ENCODE measurements around the gene OXSR1. TPM values are rescaled to one million over a fixed set of nuclear protein-coding genes. Genes with fewer than 3 reads are reported as not detected.

Gene OXSR1
- total and polyA plus RNA-seq, 2 of the 13 experiments (the other 11 are each of a cell fraction or from before 2014, with no cell fraction given), result 27.4 to 32.6 TPM

GRCh38 chr3:38133557-38134405 lies 31.6 kb upstream of the OXSR1 start (continued):
- TF ChIP-seq SP1 (IDR thresholded peaks at IDR 0.05) (no peak), SP1 (CRISPR knock-in tag; IDR thresholded peaks at IDR 0.05) (no peak), NR2F2 (IDR thresholded peaks at IDR 0.05; ENCODE audit: borderline replicate concordance, low read depth) (no peak), ZNF615 (CRISPR knock-in tag; IDR thresholded peaks at IDR 0.05; ENCODE audit: borderline replicate concordance) (no peak), ZNF547 (CRISPR knock-in tag; IDR thresholded peaks at IDR 0.05) (0 out of 2 replicates have a peak, but pooled peaks have one; percentile 34), SNAPC4 (CRISPR knock-in tag; IDR thresholded peaks at IDR 0.05) (no peak), HIVEP1 (CRISPR knock-in tag; IDR thresholded peaks at IDR 0.05) (no peak), CREM (IDR thresholded peaks at IDR 0.05) (peak; percentile 89; the same call in 1 of the 2 replicates), CREM (CRISPR knock-in tag; IDR thresholded peaks at IDR 0.05) (no peak), ZFP36L2 (CRISPR knock-in tag; IDR thresholded peaks at IDR 0.05) (no peak), WIZ (CRISPR knock-in tag; IDR thresholded peaks at IDR 0.05) (no peak; the same call in 1 of the 2 replicates), E2F5 (CRISPR knock-in tag; conservative IDR thresholded peaks at IDR 0.05) (no peak), ELF1 (CRISPR knock-in tag; IDR thresholded peaks at IDR 0.05) (no peak), ZKSCAN5 (CRISPR knock-in tag; IDR thresholded peaks at IDR 0.05) (no peak), ZNF878 (CRISPR knock-in tag; IDR thresholded peaks at IDR 0.05) (no peak), HNF4G (IDR thresholded peaks at IDR 0.05; ENCODE audit: borderline replicate concordance, low read depth, low read length) (peak; percentile 99), HNF4G (CRISPR knock-in tag; IDR thresholded peaks at IDR 0.05; ENCODE audit: borderline replicate concordance, low read depth) (peak; percentile 96), ARNT (IDR thresholded peaks at IDR 0.05) (no peak), ZNF292 (CRISPR knock-in tag; IDR thresholded peaks at IDR 0.05; ENCODE audit: borderline replicate concordance, low read depth) (peak; percentile 81; the same call in 1 of the 2 replicates), ZNF562 (CRISPR knock-in tag; IDR thresholded peaks at IDR 0.05; ENCODE audit: borderline replicate concordance) (no peak), ZNF432 (CRISPR knock-in tag; IDR thresholded peaks at IDR 0.05; ENCODE audit: borderline replicate concordance) (no peak), HNRNPLL (IDR thresholded peaks at IDR 0.05; ENCODE audit: low read depth, low read length, poor library complexity, severe bottlenecking) (no peak)
- TF ChIP-seq, protein P1, sequence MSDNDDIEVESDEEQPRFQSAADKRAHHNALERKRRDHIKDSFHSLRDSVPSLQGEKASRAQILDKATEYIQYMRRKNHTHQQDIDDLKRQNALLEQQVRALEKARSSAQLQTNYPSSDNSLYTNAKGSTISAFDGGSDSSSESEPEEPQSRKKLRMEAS (IDR thresholded peaks at IDR 0.05), result no peak
- TF ChIP-seq, protein P2, sequence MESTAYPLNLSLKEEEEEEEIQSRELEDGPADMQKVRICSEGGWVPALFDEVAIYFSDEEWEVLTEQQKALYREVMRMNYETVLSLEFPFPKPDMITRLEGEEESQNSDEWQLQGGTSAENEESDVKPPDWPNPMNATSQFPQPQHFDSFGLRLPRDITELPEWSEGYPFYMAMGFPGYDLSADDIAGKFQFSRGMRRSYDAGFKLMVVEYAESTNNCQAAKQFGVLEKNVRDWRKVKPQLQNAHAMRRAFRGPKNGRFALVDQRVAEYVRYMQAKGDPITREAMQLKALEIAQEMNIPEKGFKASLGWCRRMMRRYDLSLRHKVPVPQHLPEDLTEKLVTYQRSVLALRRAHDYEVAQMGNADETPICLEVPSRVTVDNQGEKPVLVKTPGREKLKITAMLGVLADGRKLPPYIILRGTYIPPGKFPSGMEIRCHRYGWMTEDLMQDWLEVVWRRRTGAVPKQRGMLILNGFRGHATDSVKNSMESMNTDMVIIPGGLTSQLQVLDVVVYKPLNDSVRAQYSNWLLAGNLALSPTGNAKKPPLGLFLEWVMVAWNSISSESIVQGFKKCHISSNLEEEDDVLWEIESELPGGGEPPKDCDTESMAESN (CRISPR knock-in tag; conservative IDR thresholded peaks at IDR 0.05), result 0 out of 2 replicates have a peak, but pooled peaks have one; percentile 45
